Lower lobe of right lung (tissue), 2 donors: ENCODE data around the gene AQP5. TPM values are rescaled to one million over a fixed set of nuclear protein-coding genes. Genes with fewer than 3 reads are reported as not detected.
"Not testable (repeated sequence)": the region's sequence is repeated elsewhere in the genome, so short reads cannot be mapped to it uniquely, and the experiment has no call there.

Source experiments
- ATAC-seq, 2 donors: fragments of 200-7000 bp; cut with Tn5 transposase; one replicate each; pipeline ENCODE4 v1.9.1; 2020 to 2022; ENCODE audit warnings: mild to moderate bottlenecking in 2 of 2, moderate library complexity in 2 of 2
- DNase-seq: peaks from one replicate; pipeline ENCODE4 v3.0.0-alpha.2; 2020
- H3K27ac ChIP-seq: fragments of 200-600 bp; one replicate; pipeline ENCODE4 v1.8.0; 2022
- H3K27me3 ChIP-seq: fragments of 200-600 bp; one replicate; pipeline ENCODE4 v1.8.0; 2022; ENCODE audit warnings: low read depth
- H3K36me3 ChIP-seq: fragments of 200-600 bp; one replicate; pipeline ENCODE4 v1.8.0; 2022; ENCODE audit warnings: mild to moderate bottlenecking
- H3K4me1 ChIP-seq: fragments of 200-600 bp; one replicate; pipeline ENCODE4 v1.8.0; 2022
- H3K4me3 ChIP-seq: fragments of 200-600 bp; one replicate; pipeline ENCODE4 v1.8.0; 2022; ENCODE audit warnings: mild to moderate bottlenecking
- H3K9me3 ChIP-seq: fragments of 200-600 bp; one replicate; pipeline ENCODE4 v1.8.0; 2022
- CTCF ChIP-seq: fragments of 200-600 bp; IDR thresholded peaks from one replicate; pipeline ENCODE4 v1.8.0; 2022; ENCODE audit warnings: antibody characterized with exemption, mild to moderate bottlenecking
- intact Hi-C: fragments of 100-400 bp; cut with DNase I; formaldehyde crosslinking; loops from one replicate; pipeline ENCODE4 v1.11.0; 2022
- total RNA-seq: library from RNA; stranded (reverse); fragmentation: NEBNext Ultra II Directional; extraction: Animal tissue kit (Norgen Biotek cat#: 25700); gene quantifications from one replicate; pipeline ENCODE4 v1.2.1, GENCODE V29; 2021
- donor health status: DM: no; HTN: yes; CAD: no; lungs with severe emphysema.

Gene AQP5
- total RNA-seq, 1 donor from 2014 or later: 6.4 TPM

- Histone ChIP-seq H3K36me3 (no peaks in the 10 kb centered on the region), H3K4me3 (no peak overlapping the region), H3K27ac (no peak overlapping the region), H3K9me3 (no peaks in the 10 kb centered on the region), H3K27me3 (no peaks in the 10 kb centered on the region), H3K4me1 (peaks cover 25% of the 10 kb centered on the region)
- ATAC-seq: no peak
- intact Hi-C loops: no loop called here
- TF ChIP-seq CTCF: no peak
- DNase-seq: no peak
Measured at GRCh38 chr12:49985981-49986380, 24.3 kb downstream of the AQP5 start.

GRCh38 chr12:49986476-49986875 is 24.8 kb downstream of the AQP5 start:
- ATAC-seq, H3K4me3 ChIP-seq, H3K36me3 ChIP-seq, H3K27ac ChIP-seq, DNase-seq, H3K9me3 ChIP-seq, intact Hi-C loops, H3K27me3 ChIP-seq: not testable (repeated sequence)
- H3K4me1 ChIP-seq: peaks cover 25% of the 10 kb centered on the region

DNA sequence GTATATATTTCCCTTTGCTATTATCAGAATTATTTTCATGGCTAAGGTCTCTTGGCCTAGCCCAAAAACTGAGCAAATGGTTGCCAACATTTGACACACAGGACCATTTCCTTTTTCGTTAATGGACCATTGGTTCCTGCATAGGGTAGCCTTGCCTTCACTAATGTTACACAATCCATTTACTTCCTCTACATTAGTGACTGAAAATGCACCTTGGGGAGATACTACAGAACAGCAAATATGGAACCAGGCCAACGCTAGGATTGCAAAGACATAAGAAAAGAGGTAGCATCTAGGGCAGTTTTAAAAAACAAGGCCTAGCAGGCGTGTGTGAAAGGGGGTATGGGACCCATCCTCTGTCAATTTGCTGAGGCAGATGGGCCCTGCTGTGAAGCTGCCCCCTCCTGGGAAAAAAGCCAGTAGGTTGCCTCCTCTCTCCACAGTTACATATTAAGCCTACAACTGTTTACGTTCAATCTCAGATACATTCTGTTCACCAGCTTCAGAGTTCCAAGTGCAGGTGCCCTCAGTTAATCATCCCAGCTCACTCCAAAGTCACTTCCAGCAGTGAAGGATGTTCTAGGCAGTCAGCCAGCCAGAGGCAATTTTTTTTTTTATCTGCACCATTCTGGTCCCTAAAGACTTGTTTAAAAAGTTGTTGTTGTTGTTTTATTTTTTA is 26.1 kb downstream of the AQP5 start:
- intact Hi-C loops: no loop called here
- no peak for TF ChIP-seq CTCF
- H3K9me3 ChIP-seq: no peaks in the 10 kb centered on the region
- ATAC-seq: peak; percentile 64 to 68
- H3K4me3 ChIP-seq: no peak overlapping the region
- no peaks in the 10 kb centered on the region for H3K27me3 ChIP-seq
- peaks cover 6% of the 10 kb centered on the region for H3K36me3 ChIP-seq
- DNase-seq: no peak
- peaks cover 25% of the 10 kb centered on the region for H3K4me1 ChIP-seq
- no peak overlapping the region for H3K27ac ChIP-seq

DNA sequence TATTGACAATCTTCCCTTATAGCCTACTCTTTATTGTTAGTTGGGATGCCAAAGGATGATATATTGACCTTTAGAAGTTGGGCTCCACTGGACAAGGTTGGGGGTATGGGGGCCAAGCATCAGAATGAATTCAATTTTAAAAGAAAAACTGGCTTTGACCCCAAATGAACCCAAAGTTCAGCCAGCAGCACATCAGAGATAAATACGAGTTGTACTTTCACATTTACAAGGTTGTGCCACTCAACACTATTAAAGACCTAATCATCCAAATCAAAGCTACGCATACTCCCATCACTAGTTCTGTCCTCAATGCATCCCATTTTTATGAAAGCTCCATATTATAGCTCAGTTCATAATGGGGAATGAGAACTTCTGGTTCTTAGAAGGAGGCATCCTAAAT is 27.7 kb downstream of the AQP5 start:
- H3K4me3 ChIP-seq, DNase-seq, ATAC-seq, H3K27ac ChIP-seq, intact Hi-C loops, H3K27me3 ChIP-seq, H3K9me3 ChIP-seq: not testable (repeated sequence)
- Histone ChIP-seq H3K4me1 (peaks cover 15% of the 10 kb centered on the region), H3K36me3 (peaks cover 18% of the 10 kb centered on the region)

DNA sequence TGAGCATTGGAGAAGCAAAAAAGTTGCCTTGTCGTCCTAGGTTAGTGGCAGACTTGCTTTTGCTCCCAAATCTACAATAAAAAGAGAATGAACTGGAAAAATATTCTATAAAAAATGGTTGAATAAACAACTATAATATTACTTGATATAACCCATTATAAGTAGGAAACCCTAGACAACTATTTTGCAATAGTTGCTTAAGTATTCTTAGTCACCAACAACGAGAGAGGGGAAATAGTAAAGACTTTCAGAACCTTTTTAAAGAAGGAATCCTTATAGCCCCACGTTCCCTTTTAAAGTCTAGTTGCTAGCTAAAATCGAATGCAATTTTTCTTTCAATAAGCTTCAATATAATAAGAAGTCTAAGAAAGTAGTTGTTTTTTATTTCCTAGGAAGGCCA is 28.6 kb downstream of the AQP5 start:
- Histone ChIP-seq H3K27me3 (no peaks in the 10 kb centered on the region), H3K4me3 (no peak overlapping the region), H3K36me3 (peaks cover 25% of the 10 kb centered on the region), H3K9me3 (no peaks in the 10 kb centered on the region), H3K4me1 (peaks cover 12% of the 10 kb centered on the region), H3K27ac (no peak overlapping the region)
- ATAC-seq (peak; percentile 54 to 72), DNase-seq (no peak)
- no peak for TF ChIP-seq CTCF
- intact Hi-C loops: no loop called here

DNA sequence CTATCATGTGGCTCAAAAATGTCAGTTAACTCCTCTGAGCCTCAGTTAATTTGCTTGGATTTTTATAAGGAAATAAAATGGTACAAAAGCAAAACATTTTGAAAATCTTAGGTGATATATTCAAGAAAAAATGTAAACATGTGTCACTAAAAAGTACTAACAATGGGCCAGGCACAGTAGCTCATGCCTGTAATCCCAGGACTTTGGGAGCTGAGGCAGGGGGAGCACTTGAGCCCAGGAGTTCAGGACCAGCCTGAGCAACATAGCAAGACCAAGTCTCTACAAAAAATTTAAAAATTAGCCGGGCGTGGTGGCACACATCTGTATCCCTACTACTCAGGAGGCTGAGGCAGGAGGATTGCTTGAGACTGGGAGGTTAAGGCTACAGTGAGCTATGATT is 36.8 kb downstream of the AQP5 start:
- Histone ChIP-seq H3K27ac (no peak overlapping the region), H3K9me3 (no peaks in the 10 kb centered on the region), H3K4me3 (no peak overlapping the region), H3K4me1 (no peaks in the 10 kb centered on the region), H3K27me3 (no peaks in the 10 kb centered on the region), H3K36me3 (peaks cover 58% of the 10 kb centered on the region)
- no peak for ATAC-seq
- DNase-seq: no peak
- intact Hi-C loops: no loop called here
- no peak for TF ChIP-seq CTCF
